KMS-11 (cell line): ENCODE measurements around the gene PNPO.
"Not testable (repeated sequence)": the region's sequence is repeated elsewhere in the genome, so short reads cannot be mapped to it uniquely, and the experiment has no call there.

Experiments used
- H2AFZ ChIP-seq: fragments of 200-600 bp; sonication (generic); 2 replicates; pipeline ENCODE4 v1.6.1; 2016; ENCODE audit warnings: antibody characterized with exemption, mixed run types, low read depth
- H3K27ac ChIP-seq: fragments of 200-600 bp; sonication (generic); 2 replicates; pipeline ENCODE4 v1.6.1; 2016; ENCODE audit warnings: mild to moderate bottlenecking, mixed run types
- H3K27me3 ChIP-seq: fragments of 200-600 bp; sonication (generic); 2 replicates; pipeline ENCODE4 v1.6.1; 2017; ENCODE audit warnings: mild to moderate bottlenecking, low read depth, mixed run types, moderate library complexity; ENCODE audit not compliant: insufficient read depth
- H3K36me3 ChIP-seq: fragments of 200-600 bp; sonication (generic); 2 replicates; pipeline ENCODE4 v1.6.1; 2017; ENCODE audit warnings: mild to moderate bottlenecking, mixed run types; ENCODE audit not compliant: insufficient read depth
- H3K4me1 ChIP-seq: fragments of 200-600 bp; sonication (generic); 2 replicates; pipeline ENCODE4 v1.6.1; 2016; ENCODE audit warnings: mild to moderate bottlenecking, low read depth, mixed run types; ENCODE audit not compliant: poor library complexity, severe bottlenecking
- H3K4me2 ChIP-seq: fragments of 200-600 bp; sonication (generic); 2 replicates; pipeline ENCODE4 v1.7.0; 2016; ENCODE audit warnings: mild to moderate bottlenecking, mixed run types
- H3K4me3 ChIP-seq: fragments of 200-600 bp; sonication (generic); IDR thresholded peaks from 2 replicates; pipeline ENCODE4 v1.6.1; 2017; ENCODE audit warnings: low read depth, low read length, mixed read lengths; ENCODE audit not compliant: insufficient read depth
- H3K79me2 ChIP-seq: fragments of 200-600 bp; sonication (generic); 2 replicates; pipeline ENCODE4 v1.6.1; 2016; ENCODE audit warnings: low read depth, mixed run types; ENCODE audit not compliant: insufficient read depth
- H3K9ac ChIP-seq: fragments of 200-600 bp; sonication (generic); 2 replicates; pipeline ENCODE4 v1.6.1; 2016; ENCODE audit warnings: mild to moderate bottlenecking, mixed run types
- H4K20me1 ChIP-seq: fragments of 200-600 bp; sonication (generic); 2 replicates; pipeline ENCODE4 v1.6.1; 2016; ENCODE audit warnings: mild to moderate bottlenecking, mixed run types; ENCODE audit not compliant: insufficient read depth
- TF ChIP-seq, protein P1 (sequence below): fragments of 200-600 bp; sonication (generic); conservative IDR thresholded peaks from 2 replicates; pipeline ENCODE4 v1.6.1; 2017; ENCODE audit warnings: low read depth, mild to moderate bottlenecking, antibody characterized with exemption, low read length, moderate library complexity, mixed read lengths

The PNPO gene

DNA sequence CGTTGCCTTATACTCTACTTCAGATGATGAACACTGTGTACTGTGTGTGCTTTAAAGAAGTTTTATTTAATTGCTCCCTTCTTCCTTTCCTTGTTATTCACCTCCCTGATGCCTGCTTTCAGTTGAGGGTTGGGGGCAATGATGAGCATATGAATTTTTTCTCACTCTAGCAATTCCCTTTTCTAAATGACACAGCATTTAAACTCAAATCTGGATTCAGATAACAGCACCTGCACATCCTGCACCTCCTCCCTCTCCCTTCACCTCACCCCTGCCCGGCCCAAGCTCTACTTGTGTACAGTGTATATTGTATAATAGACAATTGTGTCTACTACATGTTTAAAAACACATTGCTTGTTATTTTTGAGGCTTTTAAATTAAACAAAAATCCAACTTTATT lies 13.0 kb upstream of the PNPO start:
- Histone ChIP-seq H3K4me1 (no peaks in the 10 kb centered on the region), H3K36me3 (no peaks in the 10 kb centered on the region), H3K27ac (no peak overlapping the region), H3K9ac (no peak overlapping the region), H4K20me1 (no peaks in the 10 kb centered on the region), H3K4me2 (no peak overlapping the region), H2AFZ (no peak overlapping the region), H3K4me3 (no peak overlapping the region), H3K79me2 (no peaks in the 10 kb centered on the region), H3K27me3 (no peaks in the 10 kb centered on the region)
- TF ChIP-seq, protein P1, sequence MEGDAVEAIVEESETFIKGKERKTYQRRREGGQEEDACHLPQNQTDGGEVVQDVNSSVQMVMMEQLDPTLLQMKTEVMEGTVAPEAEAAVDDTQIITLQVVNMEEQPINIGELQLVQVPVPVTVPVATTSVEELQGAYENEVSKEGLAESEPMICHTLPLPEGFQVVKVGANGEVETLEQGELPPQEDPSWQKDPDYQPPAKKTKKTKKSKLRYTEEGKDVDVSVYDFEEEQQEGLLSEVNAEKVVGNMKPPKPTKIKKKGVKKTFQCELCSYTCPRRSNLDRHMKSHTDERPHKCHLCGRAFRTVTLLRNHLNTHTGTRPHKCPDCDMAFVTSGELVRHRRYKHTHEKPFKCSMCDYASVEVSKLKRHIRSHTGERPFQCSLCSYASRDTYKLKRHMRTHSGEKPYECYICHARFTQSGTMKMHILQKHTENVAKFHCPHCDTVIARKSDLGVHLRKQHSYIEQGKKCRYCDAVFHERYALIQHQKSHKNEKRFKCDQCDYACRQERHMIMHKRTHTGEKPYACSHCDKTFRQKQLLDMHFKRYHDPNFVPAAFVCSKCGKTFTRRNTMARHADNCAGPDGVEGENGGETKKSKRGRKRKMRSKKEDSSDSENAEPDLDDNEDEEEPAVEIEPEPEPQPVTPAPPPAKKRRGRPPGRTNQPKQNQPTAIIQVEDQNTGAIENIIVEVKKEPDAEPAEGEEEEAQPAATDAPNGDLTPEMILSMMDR: no peak

- no peaks in the 10 kb centered on the region for H3K36me3 ChIP-seq
- H3K9ac ChIP-seq: no peak overlapping the region
- TF ChIP-seq, protein P1: no peak
Measured at GRCh38 chr17:47929218-47930000, 12.0 kb upstream of the PNPO start.

DNA sequence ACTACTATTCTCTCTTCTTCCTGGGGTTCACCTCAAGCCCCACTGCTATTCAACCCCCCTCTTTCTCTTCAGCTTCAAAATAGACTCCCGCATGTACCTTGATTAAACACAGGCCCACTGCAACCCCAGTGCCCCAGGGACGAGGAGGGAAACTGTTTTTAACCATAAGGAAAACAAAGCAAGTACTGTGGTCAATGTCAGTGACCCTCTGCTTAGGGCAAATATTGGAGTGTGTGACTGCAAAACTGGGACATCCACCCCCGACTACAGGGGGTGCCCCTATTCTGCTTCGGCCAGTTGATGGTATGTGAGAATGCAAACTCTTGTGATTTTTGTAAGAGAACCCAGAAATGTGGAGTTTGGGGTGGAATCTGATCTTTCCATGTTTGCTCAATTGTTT lies 9.5 kb upstream of the PNPO start:
- Histone ChIP-seq H2AFZ (no peak overlapping the region), H3K27ac (no peak overlapping the region), H3K79me2 (no peaks in the 10 kb centered on the region), H3K27me3 (no peaks in the 10 kb centered on the region), H3K4me2 (no peak overlapping the region), H3K4me3 (no peak overlapping the region), H3K4me1 (peaks cover 3% of the 10 kb centered on the region), H3K36me3 (no peaks in the 10 kb centered on the region), H4K20me1 (no peaks in the 10 kb centered on the region), H3K9ac (no peak overlapping the region)
- TF ChIP-seq, protein P1: no peak

More at GRCh38 chr17:47929218-47930000, 12.0 kb upstream of the PNPO start:
- Histone ChIP-seq H3K79me2 (no peaks in the 10 kb centered on the region), H3K4me2 (no peak overlapping the region), H4K20me1 (no peaks in the 10 kb centered on the region), H2AFZ (no peak overlapping the region), H3K4me1 (no peaks in the 10 kb centered on the region), H3K4me3 (no peak overlapping the region), H3K27me3 (no peaks in the 10 kb centered on the region), H3K27ac (no peak overlapping the region)

GRCh38 chr17:47934856-47935255 lies 6.5 kb upstream of the PNPO start:
- Histone ChIP-seq H3K27me3 (no peaks in the 10 kb centered on the region), H3K27ac (no peak overlapping the region), H3K4me2 (no peak overlapping the region), H2AFZ (no peak overlapping the region), H3K4me3 (no peak overlapping the region), H3K79me2 (no peaks in the 10 kb centered on the region), H3K9ac (no peak overlapping the region), H3K4me1 (peaks cover 26% of the 10 kb centered on the region), H4K20me1 (no peaks in the 10 kb centered on the region), H3K36me3 (no peaks in the 10 kb centered on the region)
- TF ChIP-seq, protein P1: no peak

- H4K20me1 ChIP-seq, H3K27me3 ChIP-seq, H2AFZ ChIP-seq, H3K79me2 ChIP-seq, H3K27ac ChIP-seq, H3K9ac ChIP-seq, H3K4me2 ChIP-seq, H3K4me3 ChIP-seq, H3K36me3 ChIP-seq: not testable (repeated sequence)
- peaks cover 32% of the 10 kb centered on the region for H3K4me1 ChIP-seq
Measured at GRCh38 chr17:47935468-47935867, 5.9 kb upstream of the PNPO start.
